PC-3 (cell line): ENCODE results near the gene SLC43A1.

Source experiments
- CTCF ChIP-seq: fragments of 300-600 bp; sonication (generic); conservative IDR thresholded peaks from 2 replicates; pipeline ENCODE4 v1.5.1; 2017; ENCODE audit warnings: antibody characterized with exemption, low read depth, mild to moderate bottlenecking, low read length
- EZH2phosphoT487 ChIP-seq: fragments of 300-600 bp; sonication (generic); IDR thresholded peaks from 2 replicates; pipeline ENCODE4 v1.6.1; 2018; ENCODE audit warnings: mild to moderate bottlenecking, antibody characterized with exemption, low read length, borderline replicate concordance

GRCh38 chr11:57467508-57468157 lies 47.9 kb downstream of the SLC43A1 start:
- TF ChIP-seq EZH2phosphoT487 (no peak), CTCF (no peak)
